Measurements from ENCODE around the gene MYOCOS. TPM values are rescaled to one million over a fixed set of nuclear protein-coding genes. Genes with fewer than 3 reads are reported as not detected.
A peak's percentile ranks its signal among the peaks of the same experiment; 100 is the strongest.

Gene MYOCOS
- total RNA-seq, 1 experiment from 2014 or later, result not detected

- no peak for TF ChIP-seq RAD21 (IDR thresholded peaks at IDR 0.05; ENCODE audit: low read depth)
- no peak for TF ChIP-seq SIN3A (IDR thresholded peaks at IDR 0.05; ENCODE audit: low read depth)
- TF ChIP-seq ZBTB33 (IDR thresholded peaks at IDR 0.05; ENCODE audit: extremely low read depth, insufficient replicate concordance, low read length), result no peak
- TF ChIP-seq EGR1 (IDR thresholded peaks at IDR 0.05; ENCODE audit: low read depth), result no peak
These were observed 18.2 kb downstream of the MYOCOS start (continued) for GRCh38 chr1:171640225-171640624.

DNA sequence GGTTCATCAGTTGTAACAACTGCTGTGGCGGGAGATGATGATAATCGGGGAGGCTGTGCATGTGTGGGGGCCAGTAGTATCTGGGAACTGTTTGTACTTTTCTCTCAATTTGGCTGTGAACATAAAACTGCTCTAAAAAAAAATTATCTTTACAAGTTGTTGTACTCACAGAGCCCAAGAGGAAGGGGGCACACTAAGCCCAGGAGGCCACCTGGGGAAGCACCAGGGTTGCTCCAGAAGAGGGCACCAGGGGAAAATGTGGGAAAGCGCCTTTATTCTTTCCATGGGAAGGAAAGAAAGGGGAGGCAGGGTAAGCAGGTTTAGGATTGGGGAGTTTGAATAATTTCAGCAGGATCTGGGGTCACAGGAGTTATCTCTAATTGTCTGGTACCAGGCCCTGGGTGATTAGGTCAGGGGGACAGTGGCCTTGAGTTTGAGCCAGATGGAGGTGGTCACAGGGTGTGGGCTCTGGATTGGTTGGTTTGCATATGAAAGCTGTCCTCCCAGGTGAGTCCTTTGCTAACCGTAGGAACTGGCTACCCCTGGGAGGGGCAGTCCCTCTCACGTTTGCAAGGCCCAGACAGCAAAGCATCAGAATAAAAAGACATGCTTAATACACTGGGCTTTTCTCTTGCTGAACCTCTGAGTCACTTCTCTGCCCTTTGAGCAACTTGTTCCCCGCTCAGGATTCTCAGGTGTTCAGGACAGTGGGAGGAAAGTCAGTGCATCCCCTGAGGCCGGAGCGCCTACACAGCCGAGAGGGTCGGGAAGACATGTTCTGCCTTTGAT, 19.2 kb downstream of the MYOCOS start:
- ChIA-PET POLR2A (no interaction called here), CTCF (interaction anchor here (1.3 kb wide), 1 partner anchor 14 kb away, joined by 3 read pairs; no protein-coding TSS in a partner anchor), RAD21 (ENCODE audit: low non-redundant PET in 1 of 2, low total read pairs in 2 of 2, uncharacterized antibody in 2 of 2, unreplicated experiment in 2 of 2) (no interaction called here)
- intact Hi-C loops (cut with micrococcal nuclease), result no loop called here
- no peaks in the 10 kb centered on the region for H3K27me3 ChIP-seq (ENCODE audit: insufficient read depth, low read length)
- H3K9me3 ChIP-seq (ENCODE audit: control insufficient read depth in 1 of 2, insufficient read depth in 1 of 2, low read depth in 1 of 2, low read length in 2 of 2), result no peaks in the 10 kb centered on the region
- peaks cover 0 to 9% of the 10 kb centered on the region in 2 experiments; a peak in 2 of 4 replicates for H3K4me1 ChIP-seq (ENCODE audit: control insufficient read depth in 1 of 2, insufficient read depth in 2 of 2, low read length in 2 of 2)
- H3K9ac ChIP-seq (ENCODE audit: low read length), result no peak overlapping the region
- H3K9me2 ChIP-seq (ENCODE audit: insufficient read depth), result no peaks in the 10 kb centered on the region
- no peaks in the 10 kb centered on the region for H3K36me3 ChIP-seq (ENCODE audit: control insufficient read depth in 1 of 2, insufficient read depth in 2 of 2, low read length in 2 of 2)
- no peaks in the 10 kb centered on the region for H3K79me2 ChIP-seq (ENCODE audit: insufficient read depth, low read length)
- TF ChIP-seq JUND (IDR thresholded peaks at IDR 0.05), result no peak
- TF ChIP-seq RAD21 (IDR thresholded peaks at IDR 0.05; ENCODE audit: low read depth), result peak; percentile 50
- TF ChIP-seq ELF1 (IDR thresholded peaks at IDR 0.05; ENCODE audit: borderline replicate concordance, low read depth), result no peak
- TF ChIP-seq, protein P1, sequence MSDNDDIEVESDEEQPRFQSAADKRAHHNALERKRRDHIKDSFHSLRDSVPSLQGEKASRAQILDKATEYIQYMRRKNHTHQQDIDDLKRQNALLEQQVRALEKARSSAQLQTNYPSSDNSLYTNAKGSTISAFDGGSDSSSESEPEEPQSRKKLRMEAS (IDR thresholded peaks at IDR 0.05), result no peak
- no peak for TF ChIP-seq EGR1 (IDR thresholded peaks at IDR 0.05; ENCODE audit: low read depth)
- TF ChIP-seq CTCF (IDR thresholded peaks at IDR 0.05 in 2 of 3, conservative IDR thresholded peaks at IDR 0.05 in 1 of 3; ENCODE audit: borderline replicate concordance in 1 of 3, insufficient read depth in 1 of 3, low read depth in 2 of 3, low read length in 2 of 3), result peak in 2 of 3 experiments; percentile 9 to 86; a peak in 2 of 6 replicates
- no peak overlapping the region for H3K4me3 ChIP-seq (replicated peaks in 1 of 2; ENCODE audit: low read depth in 1 of 2, low read length in 2 of 2)
- H3K4me2 ChIP-seq (ENCODE audit: low read length), result no peak overlapping the region
- BruUV-seq (replicated peaks), result no TSS peak
- H3K27ac ChIP-seq (ENCODE audit: low read depth, low read length), result no peak overlapping the region
- no peak overlapping the region for H2AFZ ChIP-seq (ENCODE audit: low read depth, low read length, poor library complexity, severe bottlenecking)
- ATAC-seq (no peak), DNase-seq (ENCODE audit: low read depth, low spot score) (no peak)
- H4K20me1 ChIP-seq (ENCODE audit: insufficient read depth), result no peaks in the 10 kb centered on the region
